IPS-18a (cell line): ENCODE data around the gene HELZ2.

Experiments used
- H3K27ac ChIP-seq: one replicate; pipeline ENCODE4 v1.5.1; 2013; ENCODE audit warnings: low read length
- H3K27me3 ChIP-seq: one replicate; pipeline ENCODE4 v1.6.1; 2013; ENCODE audit warnings: mild to moderate bottlenecking, low read length; ENCODE audit not compliant: control insufficient read depth, insufficient read depth
- H3K36me3 ChIP-seq: one replicate; pipeline ENCODE4 v1.6.1; 2013; ENCODE audit warnings: low read depth, low read length; ENCODE audit not compliant: control insufficient read depth
- H3K4me1 ChIP-seq: one replicate; pipeline ENCODE4 v1.6.1; 2013; ENCODE audit warnings: low read depth, low read length; ENCODE audit not compliant: control insufficient read depth
- H3K4me3 ChIP-seq: one replicate; pipeline ENCODE4 v1.5.1; 2013; ENCODE audit warnings: low read length
- H3K9ac ChIP-seq: one replicate; pipeline ENCODE4 v1.6.1; 2013; ENCODE audit warnings: mild to moderate bottlenecking, low read length, moderate library complexity
- H3K9me3 ChIP-seq: one replicate; pipeline ENCODE4 v1.6.1; 2013; ENCODE audit warnings: low read depth, low read length; ENCODE audit not compliant: control insufficient read depth

Gene HELZ2

DNA sequence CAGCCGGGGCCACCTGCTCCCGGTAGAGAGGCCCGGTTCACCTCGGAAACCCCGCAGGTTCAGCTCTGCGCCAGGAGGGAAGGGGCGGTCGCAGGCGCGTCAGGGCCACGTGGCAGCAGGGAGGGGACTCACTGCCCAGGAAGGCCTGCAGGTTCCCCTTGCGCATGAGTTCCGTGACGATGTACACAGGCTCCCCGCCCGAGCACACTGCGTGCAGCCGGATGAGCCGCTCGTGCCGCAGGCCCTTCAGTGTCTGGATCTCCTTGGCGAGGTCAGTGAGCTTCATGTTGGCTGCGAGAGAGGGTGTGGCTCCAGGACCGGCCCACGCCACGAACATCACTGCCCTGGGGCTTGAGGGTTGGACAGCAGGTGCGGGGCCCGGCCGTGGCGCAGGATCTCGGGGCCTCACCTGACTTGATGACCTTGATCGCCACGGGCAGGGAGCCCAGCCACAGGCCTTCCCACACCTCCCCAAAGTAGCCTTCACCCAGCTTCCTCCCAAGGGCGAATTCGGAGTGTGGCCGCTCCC lies 31.9 kb downstream of the HELZ2 start:
- Histone ChIP-seq H3K27ac (no peak overlapping the region), H3K4me1 (no peaks in the 10 kb centered on the region), H3K9ac (no peak overlapping the region), H3K4me3 (no peak overlapping the region), H3K9me3 (no peaks in the 10 kb centered on the region), H3K36me3 (no peaks in the 10 kb centered on the region), H3K27me3 (no peaks in the 10 kb centered on the region)

GRCh38 chr20:63541371-63541770 lies 32.7 kb downstream of the HELZ2 start:
- H3K4me1 ChIP-seq, result no peaks in the 10 kb centered on the region
- H3K27ac ChIP-seq, result no peak overlapping the region
- H3K4me3 ChIP-seq, result no peak overlapping the region
- no peaks in the 10 kb centered on the region for H3K36me3 ChIP-seq
- H3K9me3 ChIP-seq, result no peaks in the 10 kb centered on the region
- H3K9ac ChIP-seq, result no peak overlapping the region
- no peaks in the 10 kb centered on the region for H3K27me3 ChIP-seq

DNA sequence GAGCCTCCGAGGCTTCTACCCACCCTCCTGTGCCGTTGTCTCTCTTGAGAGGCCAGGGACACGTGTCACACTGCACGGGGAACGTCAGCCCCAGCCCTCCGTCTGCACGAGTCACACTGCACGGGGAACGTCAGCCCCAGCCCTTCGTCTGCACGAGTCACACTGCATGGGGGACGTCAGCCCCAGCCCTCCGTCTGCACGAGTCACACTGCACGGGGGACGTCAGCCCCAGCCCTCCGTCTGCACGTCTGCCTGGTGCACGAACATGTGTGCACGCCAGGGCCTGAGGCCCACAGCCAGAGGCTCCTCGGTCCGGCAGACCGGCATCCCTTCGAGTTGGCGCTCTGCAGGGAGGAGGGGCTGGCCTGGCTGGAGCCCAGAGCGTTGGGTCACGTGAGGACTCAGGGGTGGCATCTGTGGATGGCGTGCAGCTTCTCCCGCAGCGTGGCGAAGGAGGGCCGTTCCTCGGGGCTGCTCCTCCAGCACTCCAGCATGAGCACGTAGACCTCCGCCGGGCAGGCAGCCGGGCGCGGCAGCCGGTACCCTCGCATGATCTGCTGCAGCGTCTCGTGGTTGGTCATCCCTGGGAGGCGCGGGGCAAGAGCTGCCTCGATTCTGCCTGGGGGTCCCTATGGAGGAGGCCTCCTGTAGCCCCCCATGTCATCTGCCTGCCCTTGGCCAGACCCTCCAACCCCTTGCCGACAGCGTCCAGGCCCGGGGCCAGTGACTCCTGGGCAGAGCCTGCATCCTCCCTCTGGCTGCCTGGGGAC lies 33.4 kb downstream of the HELZ2 start:
- H3K27ac ChIP-seq, result no peak overlapping the region
- no peaks in the 10 kb centered on the region for H3K36me3 ChIP-seq
- no peaks in the 10 kb centered on the region for H3K4me1 ChIP-seq
- no peak overlapping the region for H3K4me3 ChIP-seq
- no peaks in the 10 kb centered on the region for H3K27me3 ChIP-seq
- H3K9me3 ChIP-seq, result no peaks in the 10 kb centered on the region
- no peak overlapping the region for H3K9ac ChIP-seq

GRCh38 chr20:63539441-63540370 lies 34.3 kb downstream of the HELZ2 start:
- Histone ChIP-seq H3K4me3 (no peak overlapping the region), H3K36me3 (no peaks in the 10 kb centered on the region), H3K9me3 (no peaks in the 10 kb centered on the region), H3K9ac (no peak overlapping the region), H3K27ac (no peak overlapping the region), H3K27me3 (no peaks in the 10 kb centered on the region), H3K4me1 (no peaks in the 10 kb centered on the region)

GRCh38 chr20:63539092-63539430 lies 35.0 kb downstream of the HELZ2 start:
- Histone ChIP-seq H3K9ac (no peak overlapping the region), H3K27me3 (no peaks in the 10 kb centered on the region), H3K9me3 (no peaks in the 10 kb centered on the region), H3K4me1 (no peaks in the 10 kb centered on the region), H3K4me3 (no peak overlapping the region), H3K27ac (no peak overlapping the region), H3K36me3 (no peaks in the 10 kb centered on the region)

- Histone ChIP-seq H3K9ac (no peak overlapping the region), H3K4me3 (peak overlapping the region; percentile 40), H3K27me3 (no peaks in the 10 kb centered on the region), H3K36me3 (no peaks in the 10 kb centered on the region), H3K4me1 (no peaks in the 10 kb centered on the region), H3K27ac (no peak overlapping the region), H3K9me3 (no peaks in the 10 kb centered on the region)
Observed at GRCh38 chr20:63538204-63539091, 35.6 kb downstream of the HELZ2 start.

DNA sequence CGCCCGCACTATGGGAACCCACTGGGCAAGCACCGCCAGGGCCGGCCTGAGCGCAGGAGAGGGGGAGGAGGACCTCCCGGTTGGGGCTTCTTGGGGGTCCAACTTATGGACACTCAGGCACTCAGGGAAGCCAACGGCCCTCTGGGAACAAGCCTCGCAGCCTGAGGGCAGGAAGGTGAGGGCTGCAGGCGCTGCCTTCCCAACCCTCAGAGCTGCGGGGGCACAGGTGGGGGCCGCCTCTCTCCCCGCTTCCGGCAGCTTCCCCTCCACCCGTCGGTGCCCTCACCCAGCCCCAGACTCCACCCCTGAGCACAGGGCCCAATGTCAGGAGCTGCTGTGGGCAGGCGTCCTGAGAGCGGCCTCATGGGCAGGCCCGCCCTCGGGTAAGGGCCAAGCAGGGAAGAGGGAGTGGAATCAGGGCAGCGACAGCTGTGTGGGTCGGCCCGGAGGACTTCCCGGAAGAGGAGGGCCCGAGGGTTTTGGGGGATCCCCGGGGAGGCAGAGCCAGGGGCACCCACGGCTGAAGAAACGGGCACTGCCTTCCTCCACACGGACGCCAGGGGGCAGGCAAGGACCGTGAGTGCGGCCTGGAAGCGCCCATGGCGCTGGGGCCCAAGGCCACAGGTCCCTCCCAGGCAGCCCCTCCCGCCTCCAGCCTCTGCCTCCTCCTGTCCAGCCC lies 36.4 kb downstream of the HELZ2 start:
- no peaks in the 10 kb centered on the region for H3K27me3 ChIP-seq
- H3K4me3 ChIP-seq, result peak overlapping the region; percentile 40
- no peaks in the 10 kb centered on the region for H3K9me3 ChIP-seq
- no peaks in the 10 kb centered on the region for H3K4me1 ChIP-seq
- no peak overlapping the region for H3K9ac ChIP-seq
- no peaks in the 10 kb centered on the region for H3K36me3 ChIP-seq
- no peak overlapping the region for H3K27ac ChIP-seq

DNA sequence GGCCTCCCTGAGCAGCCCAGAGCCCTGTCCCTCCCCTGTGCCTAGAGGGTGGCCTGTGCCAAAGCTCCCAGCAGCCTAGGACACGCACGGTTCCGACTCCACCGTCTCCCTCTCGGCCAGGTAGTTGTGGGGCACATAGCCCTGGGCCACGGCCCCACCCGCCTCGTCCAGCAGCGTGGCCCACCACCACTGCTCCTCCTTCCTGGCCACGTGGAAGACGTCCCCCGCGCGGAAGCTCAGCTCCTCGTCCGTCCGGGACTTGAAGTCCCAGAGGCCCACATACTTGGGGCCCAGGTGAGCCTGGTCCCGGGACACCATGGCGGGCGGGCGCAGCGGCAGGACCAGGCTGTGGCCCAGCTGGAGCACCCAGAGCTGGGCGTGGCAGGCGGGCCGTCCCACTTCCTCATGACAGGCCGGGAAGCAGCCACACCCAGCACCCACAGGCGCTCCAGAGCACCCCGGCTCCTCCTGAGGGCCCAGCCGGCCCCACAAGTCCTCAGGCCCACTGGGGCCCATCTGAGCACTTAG lies 37.0 kb downstream of the HELZ2 start, which contains the start of gene PTK6:
PTK6 (minus strand) TSS at position 380 of the 528 bp plus-strand sequence; CDS start at position 318, 62 bp downstream.
- Histone ChIP-seq H3K4me3 (peak within 1 kb of the TSS; percentile 40), H3K36me3 (no peaks in the 10 kb centered on the region), H3K27ac (no peak within 1 kb of the TSS), H3K9me3 (no peaks in the 10 kb centered on the region), H3K4me1 (no peaks in the 10 kb centered on the region), H3K9ac (no peak within 1 kb of the TSS), H3K27me3 (no peaks in the 10 kb centered on the region)

GRCh38 chr20:63536241-63536977 lies 37.6 kb downstream of the HELZ2 start:
- H3K27ac ChIP-seq, result no peak overlapping the region
- H3K36me3 ChIP-seq, result no peaks in the 10 kb centered on the region
- no peaks in the 10 kb centered on the region for H3K4me1 ChIP-seq
- H3K27me3 ChIP-seq, result no peaks in the 10 kb centered on the region
- H3K9ac ChIP-seq, result no peak overlapping the region
- H3K9me3 ChIP-seq, result no peaks in the 10 kb centered on the region
- no peak overlapping the region for H3K4me3 ChIP-seq
